PC-9 (cell line): ENCODE measurements around the gene GRHL1.

Source experiments
- EZH2 ChIP-seq: fragments of 200-600 bp; sonication (generic); IDR thresholded peaks from 2 replicates; pipeline ENCODE4 v1.8.0; 2017; ENCODE audit warnings: antibody characterized with exemption, low read depth
- TF ChIP-seq, protein P1 (sequence below): fragments of 200-600 bp; sonication (generic); conservative IDR thresholded peaks from 2 replicates; pipeline ENCODE4 v1.6.1; 2017; ENCODE audit warnings: mixed run types, antibody characterized with exemption, mild to moderate bottlenecking, moderate library complexity

GRCh38 chr2:10036095-10036884 is 84.8 kb downstream of the GRHL1 start:
- TF ChIP-seq, protein P1, sequence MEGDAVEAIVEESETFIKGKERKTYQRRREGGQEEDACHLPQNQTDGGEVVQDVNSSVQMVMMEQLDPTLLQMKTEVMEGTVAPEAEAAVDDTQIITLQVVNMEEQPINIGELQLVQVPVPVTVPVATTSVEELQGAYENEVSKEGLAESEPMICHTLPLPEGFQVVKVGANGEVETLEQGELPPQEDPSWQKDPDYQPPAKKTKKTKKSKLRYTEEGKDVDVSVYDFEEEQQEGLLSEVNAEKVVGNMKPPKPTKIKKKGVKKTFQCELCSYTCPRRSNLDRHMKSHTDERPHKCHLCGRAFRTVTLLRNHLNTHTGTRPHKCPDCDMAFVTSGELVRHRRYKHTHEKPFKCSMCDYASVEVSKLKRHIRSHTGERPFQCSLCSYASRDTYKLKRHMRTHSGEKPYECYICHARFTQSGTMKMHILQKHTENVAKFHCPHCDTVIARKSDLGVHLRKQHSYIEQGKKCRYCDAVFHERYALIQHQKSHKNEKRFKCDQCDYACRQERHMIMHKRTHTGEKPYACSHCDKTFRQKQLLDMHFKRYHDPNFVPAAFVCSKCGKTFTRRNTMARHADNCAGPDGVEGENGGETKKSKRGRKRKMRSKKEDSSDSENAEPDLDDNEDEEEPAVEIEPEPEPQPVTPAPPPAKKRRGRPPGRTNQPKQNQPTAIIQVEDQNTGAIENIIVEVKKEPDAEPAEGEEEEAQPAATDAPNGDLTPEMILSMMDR, result peak; percentile 58
- no peak for TF ChIP-seq EZH2
